HepG2 (cell line): ENCODE results near the gene INSIG2. TPM values are rescaled to one million over a fixed set of nuclear protein-coding genes. Genes with fewer than 3 reads are reported as not detected.

Source experiments
- CAMTA2 ChIP-seq: sonication (generic); formaldehyde crosslinking; IDR thresholded peaks from 2 replicates; pipeline ENCODE4 v1.4.0; 2020; ENCODE audit warnings: mild to moderate bottlenecking, missing genetic modification reagents, borderline replicate concordance
- CEBPG ChIP-seq: IDR thresholded peaks from 2 replicates; pipeline ENCODE4 v1.6.1; 2016
- FOXC1 ChIP-seq: sonication (generic); formaldehyde crosslinking; IDR thresholded peaks from 2 replicates; pipeline ENCODE4 v1.8.0; 2022; ENCODE audit warnings: mild to moderate bottlenecking, missing genetic modification reagents, borderline replicate concordance
- FOXK1 ChIP-seq: sonication (generic); formaldehyde crosslinking; IDR thresholded peaks from 2 replicates; pipeline ENCODE4 v1.4.0; 2020; ENCODE audit warnings: low read depth, missing genetic modification reagents, borderline replicate concordance
- MED1 ChIP-seq: sonication (generic); formaldehyde crosslinking; IDR thresholded peaks from 2 replicates; pipeline ENCODE4 v1.4.0; 2020; ENCODE audit warnings: missing genetic modification reagents
- MTF1 ChIP-seq: sonication (generic); formaldehyde crosslinking; IDR thresholded peaks from 2 replicates; pipeline ENCODE4 v1.5.0; 2020; ENCODE audit warnings: missing genetic modification reagents
- MXD4 ChIP-seq: IDR thresholded peaks from 2 replicates; pipeline ENCODE4 v1.6.1; 2016; ENCODE audit warnings: mild to moderate bottlenecking, missing biosample characterization, missing genetic modification reagents
- NCOA2 ChIP-seq: sonication (generic); formaldehyde crosslinking; IDR thresholded peaks from 2 replicates; pipeline ENCODE4 v1.8.0; 2022; ENCODE audit warnings: inconsistent platforms
- NFYB ChIP-seq: sonication (generic); formaldehyde crosslinking; IDR thresholded peaks from 2 replicates; pipeline ENCODE4 v1.4.0; 2020; ENCODE audit warnings: missing genetic modification reagents
- PITX1 ChIP-seq: sonication (generic); formaldehyde crosslinking; IDR thresholded peaks from 2 replicates; pipeline ENCODE4 v1.5.1; 2020; ENCODE audit warnings: mild to moderate bottlenecking, missing genetic modification reagents
- PLSCR1 ChIP-seq: sonication (generic); formaldehyde crosslinking; IDR thresholded peaks from 2 replicates; pipeline ENCODE4 v1.5.0; 2020; ENCODE audit warnings: missing genetic modification reagents, mild to moderate bottlenecking, borderline replicate concordance
- RARG ChIP-seq: sonication (generic); formaldehyde crosslinking; IDR thresholded peaks from 2 replicates; pipeline ENCODE4 v1.4.0; 2020; ENCODE audit warnings: low read depth, mild to moderate bottlenecking, missing genetic modification reagents
- RBAK ChIP-seq: sonication (generic); formaldehyde crosslinking; IDR thresholded peaks from 2 replicates; pipeline ENCODE4 v1.5.1; 2020; ENCODE audit warnings: mild to moderate bottlenecking, missing genetic modification reagents
- RNF2 ChIP-seq: fragments of 450-650 bp; conservative IDR thresholded peaks from 2 replicates; pipeline ENCODE4 v1.6.1; 2016; ENCODE audit warnings: low read depth
- SMYD3 ChIP-seq: sonication (generic); formaldehyde crosslinking; IDR thresholded peaks from 2 replicates; pipeline ENCODE4 v1.8.1; 2023; ENCODE audit warnings: mild to moderate bottlenecking, missing genetic modification reagents
- ZBTB20 ChIP-seq: sonication (generic); formaldehyde crosslinking; IDR thresholded peaks from 2 replicates; pipeline ENCODE4 v1.8.1; 2023; ENCODE audit warnings: missing genetic modification reagents, low read depth, mild to moderate bottlenecking, borderline replicate concordance
- ZBTB3 ChIP-seq: sonication (generic); formaldehyde crosslinking; IDR thresholded peaks from 2 replicates; pipeline ENCODE4 v1.4.0; 2020; ENCODE audit warnings: low read depth, mild to moderate bottlenecking, moderate library complexity, missing genetic modification reagents, borderline replicate concordance
- ZFP36L2 ChIP-seq: sonication (generic); formaldehyde crosslinking; IDR thresholded peaks from 2 replicates; pipeline ENCODE4 v1.4.0; 2020; ENCODE audit warnings: missing genetic modification reagents
- ZNF263 ChIP-seq: sonication (generic); formaldehyde crosslinking; IDR thresholded peaks from 2 replicates; pipeline ENCODE4 v1.4.0; 2020; ENCODE audit warnings: missing genetic modification reagents
- ZNF274 ChIP-seq: sonication (generic); formaldehyde crosslinking; IDR thresholded peaks from 2 replicates; pipeline ENCODE4 v1.5.1; 2020; ENCODE audit warnings: mild to moderate bottlenecking, missing genetic modification reagents
- ZNF292 ChIP-seq: sonication (generic); formaldehyde crosslinking; IDR thresholded peaks from 2 replicates; pipeline ENCODE4 v1.8.1; 2022; ENCODE audit warnings: mild to moderate bottlenecking, low read depth, missing genetic modification reagents, borderline replicate concordance
- ZNF367 ChIP-seq: sonication (generic); formaldehyde crosslinking; IDR thresholded peaks from 2 replicates; pipeline ENCODE4 v1.4.0; 2020; ENCODE audit warnings: missing genetic modification reagents, borderline replicate concordance
- ZNF431 ChIP-seq: sonication (generic); formaldehyde crosslinking; IDR thresholded peaks from 2 replicates; pipeline ENCODE4 v1.9.0; 2022; ENCODE audit warnings: missing genetic modification reagents, low read depth, mild to moderate bottlenecking, borderline replicate concordance
- ZNF496 ChIP-seq: sonication (generic); formaldehyde crosslinking; IDR thresholded peaks from 2 replicates; pipeline ENCODE4 v1.8.1; 2023; ENCODE audit warnings: mild to moderate bottlenecking, moderate library complexity, missing genetic modification reagents; ENCODE audit not compliant: insufficient replicate concordance
- ZNF652 ChIP-seq: IDR thresholded peaks from 2 replicates; pipeline ENCODE4 v1.6.1; 2016; ENCODE audit warnings: low read depth, borderline replicate concordance
- ZNF800 ChIP-seq: sonication (generic); formaldehyde crosslinking; IDR thresholded peaks from 2 replicates; pipeline ENCODE4 v1.4.0; 2020; ENCODE audit warnings: missing genetic modification reagents
- ZSCAN20 ChIP-seq: sonication (generic); formaldehyde crosslinking; IDR thresholded peaks from 2 replicates; pipeline ENCODE4 v1.4.0; 2020; ENCODE audit warnings: missing genetic modification reagents, mild to moderate bottlenecking, borderline replicate concordance
- polyA plus RNA-seq, 8 experiments: library from polyadenylated mRNA; depleted of rRNA in 3 of 8; stranded (reverse) in 7 of 8; unstranded in 1 of 8; fragments of >200 nt; fragmentation: Illumina TruSeq in 4 of 8; extraction: Trizol in 4 of 8; gene quantifications; 2 replicates each; pipeline versions ENCODE4 v1.2.1 to v1.2.3, GENCODE V29; 2011 to 2016; ENCODE audit warnings: low read depth in 4 of 8, missing spikeins in 1 of 8, mixed read lengths in 1 of 8; ENCODE audit not compliant: insufficient read depth in 1 of 8
- total RNA-seq, 5 experiments: library from RNA; depleted of rRNA; stranded (reverse); fragments of >200 nt; fragmentation: Illumina TruSeq; extraction: Trizol; gene quantifications; 2 replicates each; pipeline ENCODE4 v1.2.3, GENCODE V29; 2016; ENCODE audit warnings: low read depth in 1 of 5
- TF ChIP-seq, protein P1 (sequence below): sonication (generic); formaldehyde crosslinking; IDR thresholded peaks from 2 replicates; pipeline ENCODE4 v1.4.0; 2020; ENCODE audit warnings: missing genetic modification reagents, borderline replicate concordance

Gene INSIG2
- total and polyA plus RNA-seq, 2 of the 13 experiments (the other 11 are each of a cell fraction or from before 2014, with no cell fraction given) = 73.5 to 481 TPM

GRCh38 chr2:118146315-118147283, 58.3 kb downstream of the INSIG2 start (continued):
- TF ChIP-seq MTF1 (no peak), RBAK (no peak), MXD4 (CRISPR knock-in tag) (no peak), ZNF431 (CRISPR knock-in tag) (0 out of 2 replicates have a peak, but pooled peaks have one; percentile 67), ZNF652 (CRISPR knock-in tag) (no peak), MED1 (CRISPR knock-in tag) (no peak), ZSCAN20 (CRISPR knock-in tag) (no peak), NFYB (CRISPR knock-in tag) (no peak), NCOA2 (CRISPR knock-in tag) (no peak), CAMTA2 (no peak), ZNF292 (peak; percentile 55; the same call in 1 of the 2 replicates), ZNF367 (CRISPR knock-in tag) (no peak), ZFP36L2 (CRISPR knock-in tag) (no peak), ZNF263 (no peak), ZBTB3 (no peak), SMYD3 (no peak), RARG (CRISPR knock-in tag) (no peak), FOXC1 (CRISPR knock-in tag) (peak; percentile 67; the same call in 1 of the 2 replicates), CEBPG (CRISPR knock-in tag) (no peak), ZNF496 (CRISPR knock-in tag) (no peak), RNF2 (no peak), ZNF800 (CRISPR knock-in tag) (no peak), PITX1 (CRISPR knock-in tag) (no peak), ZBTB20 (CRISPR knock-in tag) (no peak), PLSCR1 (CRISPR knock-in tag) (no peak), ZNF274 (CRISPR knock-in tag) (no peak), FOXK1 (CRISPR knock-in tag) (0 out of 2 replicates have a peak, but pooled peaks have one; percentile 9)
- TF ChIP-seq, protein P1, sequence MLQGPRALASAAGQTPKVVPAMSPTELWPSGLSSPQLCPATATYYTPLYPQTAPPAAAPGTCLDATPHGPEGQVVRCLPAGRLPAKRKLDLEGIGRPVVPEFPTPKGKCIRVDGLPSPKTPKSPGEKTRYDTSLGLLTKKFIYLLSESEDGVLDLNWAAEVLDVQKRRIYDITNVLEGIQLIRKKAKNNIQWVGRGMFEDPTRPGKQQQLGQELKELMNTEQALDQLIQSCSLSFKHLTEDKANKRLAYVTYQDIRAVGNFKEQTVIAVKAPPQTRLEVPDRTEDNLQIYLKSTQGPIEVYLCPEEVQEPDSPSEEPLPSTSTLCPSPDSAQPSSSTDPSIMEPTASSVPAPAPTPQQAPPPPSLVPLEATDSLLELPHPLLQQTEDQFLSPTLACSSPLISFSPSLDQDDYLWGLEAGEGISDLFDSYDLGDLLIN (CRISPR knock-in tag) = no peak
- TF ChIP-seq, all 625 proteins: peak for 54
